IMR-90 (cell line): Measurements from ENCODE around the gene RPL10.

ENCODE experiments used
- FOS ChIP-seq: fragments of 150-350 bp; IDR thresholded peaks from 2 replicates; pipeline ENCODE4 v1.6.1; 2016; ENCODE audit warnings: low read depth, low read length
- POLR2A ChIP-seq: IDR thresholded peaks from 2 replicates; pipeline ENCODE4 v1.6.1; 2012; ENCODE audit warnings: mild to moderate bottlenecking, low read depth, low read length
- SMC3 ChIP-seq: fragments of 150-350 bp; IDR thresholded peaks from 2 replicates; pipeline ENCODE4 v1.6.1; 2016; ENCODE audit warnings: low read depth, mild to moderate bottlenecking, antibody characterized with exemption, low read length, moderate library complexity
- TF ChIP-seq, protein P1 (sequence below): conservative IDR thresholded peaks from 2 replicates; pipeline ENCODE4 v1.5.1; 2012; ENCODE audit warnings: mild to moderate bottlenecking, low read depth, low read length, improper control_type of control experiment

DNA sequence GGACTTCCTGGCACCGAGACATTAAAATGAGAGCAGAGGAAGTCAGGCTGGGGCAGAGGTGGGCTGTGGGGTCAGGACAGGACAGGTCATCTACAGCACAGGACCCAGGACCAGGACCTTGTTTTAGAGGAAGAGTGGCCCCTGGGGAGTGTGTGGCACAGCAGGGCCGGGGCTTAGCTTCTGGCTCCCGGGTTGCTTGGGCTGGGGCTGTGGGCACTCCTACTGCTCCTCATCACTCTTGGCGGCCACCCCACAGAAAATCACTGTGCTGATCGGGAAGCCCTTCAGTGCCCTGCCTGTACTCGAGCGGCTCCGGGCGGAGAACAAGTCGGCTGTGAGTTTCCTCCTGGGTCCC is 22.2 kb downstream of the RPL10 start:
- no peak for TF ChIP-seq SMC3
- TF ChIP-seq, protein P1, sequence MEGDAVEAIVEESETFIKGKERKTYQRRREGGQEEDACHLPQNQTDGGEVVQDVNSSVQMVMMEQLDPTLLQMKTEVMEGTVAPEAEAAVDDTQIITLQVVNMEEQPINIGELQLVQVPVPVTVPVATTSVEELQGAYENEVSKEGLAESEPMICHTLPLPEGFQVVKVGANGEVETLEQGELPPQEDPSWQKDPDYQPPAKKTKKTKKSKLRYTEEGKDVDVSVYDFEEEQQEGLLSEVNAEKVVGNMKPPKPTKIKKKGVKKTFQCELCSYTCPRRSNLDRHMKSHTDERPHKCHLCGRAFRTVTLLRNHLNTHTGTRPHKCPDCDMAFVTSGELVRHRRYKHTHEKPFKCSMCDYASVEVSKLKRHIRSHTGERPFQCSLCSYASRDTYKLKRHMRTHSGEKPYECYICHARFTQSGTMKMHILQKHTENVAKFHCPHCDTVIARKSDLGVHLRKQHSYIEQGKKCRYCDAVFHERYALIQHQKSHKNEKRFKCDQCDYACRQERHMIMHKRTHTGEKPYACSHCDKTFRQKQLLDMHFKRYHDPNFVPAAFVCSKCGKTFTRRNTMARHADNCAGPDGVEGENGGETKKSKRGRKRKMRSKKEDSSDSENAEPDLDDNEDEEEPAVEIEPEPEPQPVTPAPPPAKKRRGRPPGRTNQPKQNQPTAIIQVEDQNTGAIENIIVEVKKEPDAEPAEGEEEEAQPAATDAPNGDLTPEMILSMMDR = no peak
- no peak for TF ChIP-seq POLR2A
- TF ChIP-seq FOS = no peak
